GM19035 (cell line): ENCODE data around the gene IKBIP.
"Not testable (repeated sequence)": the region's sequence is repeated elsewhere in the genome, so short reads cannot be mapped to it uniquely, and the experiment has no call there.

Source experiments
- ATAC-seq: cut with Tn5 transposase; IDR thresholded peaks from one replicate; pipeline ENCODE4 v1.9.1; 2021; ENCODE audit not compliant: unreplicated experiment

IKBIP gene

DNA sequence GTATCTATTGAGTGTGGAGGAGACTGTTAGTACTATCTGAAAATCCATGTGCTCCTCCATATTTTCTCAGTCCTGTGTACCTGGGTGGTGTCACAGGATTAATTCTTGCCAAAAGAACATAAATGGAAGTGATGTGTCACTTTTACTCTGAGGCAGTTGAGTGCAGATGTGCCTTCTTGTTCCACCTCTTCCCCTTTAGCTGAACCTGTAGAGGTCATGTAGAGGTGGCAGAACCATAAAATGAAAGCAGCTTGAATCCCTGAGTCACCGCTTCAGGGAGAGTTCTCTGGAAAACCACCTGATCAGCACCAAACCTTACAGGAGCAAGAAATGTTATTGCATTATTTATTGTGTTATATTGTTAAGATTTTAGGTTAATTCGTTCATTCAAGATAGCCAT lies 65.8 kb downstream of the IKBIP start:
- no peak for ATAC-seq

DNA sequence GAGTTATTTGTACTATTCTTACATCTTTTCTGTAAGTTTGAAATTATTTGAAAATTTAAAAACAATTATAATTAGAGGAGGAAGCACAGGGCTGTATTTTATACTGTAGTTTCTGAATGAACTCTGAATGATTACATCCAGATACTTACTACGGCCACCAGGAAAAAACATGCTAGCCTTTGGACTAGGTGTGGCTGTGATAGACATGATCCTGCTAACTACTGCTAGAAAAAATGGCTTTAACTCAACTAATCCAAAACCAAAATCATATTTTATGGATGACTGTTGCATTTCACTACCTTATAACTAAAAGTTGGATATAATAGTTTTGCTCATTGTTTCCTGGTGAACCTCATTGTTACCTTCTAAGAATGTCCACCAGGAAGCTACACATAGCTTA lies 66.2 kb downstream of the IKBIP start:
- no peak for ATAC-seq

DNA sequence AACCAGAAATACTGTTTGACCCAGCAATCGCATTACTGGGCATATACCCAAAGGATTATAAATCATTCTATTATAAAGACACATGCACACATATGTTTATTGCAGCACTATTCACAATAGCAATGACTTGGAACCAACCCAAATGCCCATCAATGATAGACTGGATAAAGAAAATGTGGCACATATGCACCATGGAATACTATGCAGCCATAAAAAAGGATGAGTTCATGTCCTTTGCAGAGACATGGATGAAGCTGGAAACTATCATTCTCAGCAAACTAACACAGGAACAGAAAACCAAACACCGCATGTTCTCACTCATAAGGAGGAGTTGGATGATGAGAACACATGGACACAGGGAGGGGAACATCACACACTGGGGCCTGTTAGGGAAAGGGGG lies 67.8 kb downstream of the IKBIP start:
- ATAC-seq = not testable (repeated sequence)

DNA sequence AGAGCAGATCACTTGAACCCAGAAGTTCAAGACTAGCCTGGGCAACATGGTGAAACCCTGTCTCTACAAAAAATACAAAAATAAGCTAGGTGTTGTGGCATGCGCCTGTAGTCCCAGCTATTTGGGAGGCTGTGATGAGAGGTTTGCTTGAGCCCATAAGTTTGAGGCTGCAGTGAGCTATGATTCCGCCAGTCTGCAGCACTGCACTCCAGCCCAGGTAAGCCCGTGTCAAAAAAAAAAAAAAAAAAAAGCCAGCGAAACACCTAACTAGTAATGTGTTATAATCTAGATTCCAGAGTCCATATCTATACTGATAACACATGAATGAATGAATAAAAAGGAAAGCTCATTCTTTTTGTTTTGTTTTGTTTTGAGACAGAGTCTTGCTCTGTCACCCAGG lies 69.6 kb downstream of the IKBIP start:
- no peak for ATAC-seq
